Central memory CD8-positive, alpha-beta T cell (primary cell): Measurements from ENCODE around the gene TMEM131L.
A peak's percentile ranks its signal among the peaks of the same experiment; 100 is the strongest.
"Not testable (repeated sequence)": the region's sequence is repeated elsewhere in the genome, so short reads cannot be mapped to it uniquely, and the experiment has no call there.

Experiments
- ATAC-seq: fragments of 150-1000 bp; cut with Tn5 transposase; replicated peaks from 2 replicates; pipeline ENCODE4 v1.10.0; 2022; ENCODE audit warnings: mild to moderate bottlenecking, moderate FRiP score, moderate number of reproducible peaks; ENCODE audit not compliant: poor library complexity, severe bottlenecking; ENCODE audit errors: extremely low read depth
- DNase-seq, 2 donors: peaks; one replicate each; pipeline ENCODE4 v3.0.0; 2021; ENCODE audit warnings: low spot score in 2 of 2
- H3K27ac Mint-ChIP-seq: one replicate; pipeline ENCODE4 v1.8.0; 2022; ENCODE audit warnings: low read depth, mild to moderate bottlenecking, moderate library complexity, mixed read lengths
- H3K27me3 Mint-ChIP-seq: one replicate; pipeline ENCODE4 v1.8.0; 2022; ENCODE audit warnings: mixed read lengths
- H3K36me3 Mint-ChIP-seq: one replicate; pipeline ENCODE4 v1.8.0; 2022; ENCODE audit warnings: mild to moderate bottlenecking, moderate library complexity, mixed read lengths; ENCODE audit not compliant: insufficient read depth
- H3K4me1 Mint-ChIP-seq: one replicate; pipeline ENCODE4 v1.8.0; 2022; ENCODE audit warnings: mixed read lengths
- H3K4me3 Mint-ChIP-seq: one replicate; pipeline ENCODE4 v1.8.0; 2022; ENCODE audit warnings: mild to moderate bottlenecking, moderate library complexity, mixed read lengths
- H3K9me3 Mint-ChIP-seq: one replicate; pipeline ENCODE4 v1.8.0; 2022; ENCODE audit warnings: mixed read lengths

TMEM131L gene, protein sequence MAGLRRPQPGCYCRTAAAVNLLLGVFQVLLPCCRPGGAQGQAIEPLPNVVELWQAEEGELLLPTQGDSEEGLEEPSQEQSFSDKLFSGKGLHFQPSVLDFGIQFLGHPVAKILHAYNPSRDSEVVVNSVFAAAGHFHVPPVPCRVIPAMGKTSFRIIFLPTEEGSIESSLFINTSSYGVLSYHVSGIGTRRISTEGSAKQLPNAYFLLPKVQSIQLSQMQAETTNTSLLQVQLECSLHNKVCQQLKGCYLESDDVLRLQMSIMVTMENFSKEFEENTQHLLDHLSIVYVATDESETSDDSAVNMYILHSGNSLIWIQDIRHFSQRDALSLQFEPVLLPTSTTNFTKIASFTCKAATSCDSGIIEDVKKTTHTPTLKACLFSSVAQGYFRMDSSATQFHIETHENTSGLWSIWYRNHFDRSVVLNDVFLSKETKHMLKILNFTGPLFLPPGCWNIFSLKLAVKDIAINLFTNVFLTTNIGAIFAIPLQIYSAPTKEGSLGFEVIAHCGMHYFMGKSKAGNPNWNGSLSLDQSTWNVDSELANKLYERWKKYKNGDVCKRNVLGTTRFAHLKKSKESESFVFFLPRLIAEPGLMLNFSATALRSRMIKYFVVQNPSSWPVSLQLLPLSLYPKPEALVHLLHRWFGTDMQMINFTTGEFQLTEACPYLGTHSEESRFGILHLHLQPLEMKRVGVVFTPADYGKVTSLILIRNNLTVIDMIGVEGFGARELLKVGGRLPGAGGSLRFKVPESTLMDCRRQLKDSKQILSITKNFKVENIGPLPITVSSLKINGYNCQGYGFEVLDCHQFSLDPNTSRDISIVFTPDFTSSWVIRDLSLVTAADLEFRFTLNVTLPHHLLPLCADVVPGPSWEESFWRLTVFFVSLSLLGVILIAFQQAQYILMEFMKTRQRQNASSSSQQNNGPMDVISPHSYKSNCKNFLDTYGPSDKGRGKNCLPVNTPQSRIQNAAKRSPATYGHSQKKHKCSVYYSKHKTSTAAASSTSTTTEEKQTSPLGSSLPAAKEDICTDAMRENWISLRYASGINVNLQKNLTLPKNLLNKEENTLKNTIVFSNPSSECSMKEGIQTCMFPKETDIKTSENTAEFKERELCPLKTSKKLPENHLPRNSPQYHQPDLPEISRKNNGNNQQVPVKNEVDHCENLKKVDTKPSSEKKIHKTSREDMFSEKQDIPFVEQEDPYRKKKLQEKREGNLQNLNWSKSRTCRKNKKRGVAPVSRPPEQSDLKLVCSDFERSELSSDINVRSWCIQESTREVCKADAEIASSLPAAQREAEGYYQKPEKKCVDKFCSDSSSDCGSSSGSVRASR (N-terminal part only)

DNA sequence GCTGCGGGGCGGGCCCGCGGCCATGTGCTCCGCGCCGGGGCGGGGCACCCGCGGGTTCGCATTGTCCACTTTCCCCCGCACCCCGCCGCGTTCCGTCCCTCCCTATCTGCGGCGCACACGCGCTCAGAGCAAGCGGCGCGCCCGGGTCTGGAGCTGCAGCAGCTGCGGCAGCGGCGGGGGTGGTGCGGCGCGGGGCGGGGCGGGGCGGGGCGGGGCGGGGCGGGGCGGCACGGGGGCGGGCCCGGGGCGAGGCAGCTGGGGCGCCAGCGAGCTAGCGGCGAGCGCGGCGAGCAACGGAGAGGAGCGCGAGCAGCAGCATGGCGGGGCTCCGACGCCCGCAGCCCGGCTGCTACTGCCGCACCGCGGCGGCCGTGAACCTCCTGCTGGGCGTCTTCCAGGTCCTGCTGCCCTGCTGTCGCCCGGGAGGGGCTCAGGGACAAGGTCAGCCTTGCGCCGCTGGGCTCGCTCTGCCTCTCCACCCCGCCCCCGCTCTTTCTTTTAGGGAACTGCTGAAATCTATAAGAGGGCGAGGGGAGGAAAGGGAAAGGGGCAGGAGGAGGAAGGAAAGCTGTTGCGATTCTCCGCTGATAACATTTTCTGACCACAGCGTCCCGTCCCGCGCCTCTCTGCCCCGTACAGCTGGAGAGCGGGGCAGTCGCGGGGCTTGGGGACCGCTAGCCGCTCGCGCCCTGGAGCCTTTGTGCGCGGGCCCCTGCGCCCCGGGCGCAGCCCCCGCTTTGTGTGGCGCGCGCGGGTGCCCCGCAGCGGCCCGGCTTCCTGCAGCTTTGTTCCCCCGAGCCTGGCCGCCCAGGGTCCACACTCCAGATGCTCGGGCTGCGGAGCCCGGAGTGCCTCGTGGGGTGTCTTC lies at the start of gene TMEM131L:
TMEM131L (plus strand) TSS at position 280 of the 868 bp plus-strand sequence; CDS start at position 318, 38 bp downstream.
- ATAC-seq (peak; percentile 75), DNase-seq (peak; percentile 39 to 40)
- Mint-ChIP-seq H3K9me3 (no peaks in the 10 kb centered on the region), H3K27me3 (no peaks in the 10 kb centered on the region), H3K36me3 (peaks cover 13% of the 10 kb centered on the region), H3K27ac (peak within 1 kb of the TSS; percentile 98), H3K4me1 (peaks cover 46% of the 10 kb centered on the region), H3K4me3 (peak within 1 kb of the TSS; percentile 96)

DNA sequence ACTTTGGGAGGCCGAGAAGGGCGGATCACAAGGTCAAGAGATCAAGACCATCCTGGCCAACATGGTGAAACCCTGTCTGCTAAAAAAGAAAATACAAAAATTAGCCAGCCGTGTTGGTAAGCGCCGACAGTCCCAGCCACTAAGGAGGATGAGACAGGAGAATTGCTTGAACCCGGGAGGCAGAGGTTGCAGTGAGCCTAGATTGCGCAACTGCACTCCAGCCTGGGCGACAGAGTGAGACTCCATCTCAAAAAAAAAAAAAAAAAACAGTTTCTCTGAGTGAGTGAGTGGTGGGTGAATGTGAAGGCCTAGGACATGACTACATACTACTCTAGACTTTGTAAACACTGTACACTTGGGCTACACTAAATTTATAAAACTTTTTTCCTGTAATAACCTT lies 49.7 kb upstream of the TMEM131L start:
- H3K27ac Mint-ChIP-seq, H3K4me1 Mint-ChIP-seq, H3K27me3 Mint-ChIP-seq, DNase-seq, H3K36me3 Mint-ChIP-seq, H3K9me3 Mint-ChIP-seq, ATAC-seq, H3K4me3 Mint-ChIP-seq: not testable (repeated sequence)

DNA sequence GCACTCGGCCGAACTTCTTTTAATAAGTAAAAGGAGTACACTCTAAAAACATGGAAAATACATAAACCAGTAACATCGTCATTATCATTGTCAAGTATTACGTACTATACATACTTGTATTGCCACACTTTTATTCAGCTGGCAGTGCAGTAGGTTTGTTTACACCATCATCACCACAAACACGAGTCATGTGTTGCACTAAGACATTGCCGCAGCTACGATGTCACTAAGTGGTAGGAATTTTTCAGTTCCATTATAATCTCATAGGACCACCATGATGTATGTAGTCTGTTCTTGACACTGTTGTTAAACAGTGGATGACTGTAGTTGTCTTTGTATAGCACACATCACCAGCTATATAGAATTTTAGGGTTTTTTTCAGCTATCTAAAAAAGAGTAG lies 48.0 kb upstream of the TMEM131L start:
- H3K4me3 Mint-ChIP-seq: no peak overlapping the region
- ATAC-seq (no peak), DNase-seq (no peak)
- H3K4me1 Mint-ChIP-seq: no peaks in the 10 kb centered on the region
- H3K9me3 Mint-ChIP-seq: no peaks in the 10 kb centered on the region
- H3K36me3 Mint-ChIP-seq: no peaks in the 10 kb centered on the region
- no peaks in the 10 kb centered on the region for H3K27me3 Mint-ChIP-seq
- no peak overlapping the region for H3K27ac Mint-ChIP-seq

DNA sequence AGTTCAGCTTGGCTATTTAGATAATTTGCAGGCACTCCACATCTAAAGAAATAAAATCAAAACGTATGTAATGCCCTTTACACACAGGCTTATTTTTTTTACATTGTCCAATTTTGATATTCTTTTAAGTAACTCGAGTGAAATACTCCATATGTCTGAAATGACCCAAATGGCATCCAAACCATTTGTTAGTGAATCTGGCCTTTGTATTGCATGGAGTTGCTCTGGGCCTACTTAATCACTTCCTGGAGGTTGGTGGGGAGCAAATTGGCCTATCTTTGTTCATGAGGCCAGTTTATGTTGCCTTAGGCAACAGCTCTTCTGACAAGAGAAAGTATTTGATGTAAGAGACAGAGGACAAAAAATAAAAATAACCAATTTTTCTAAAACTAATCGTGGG lies 47.6 kb upstream of the TMEM131L start:
- Mint-ChIP-seq H3K4me1 (no peaks in the 10 kb centered on the region), H3K27ac (no peak overlapping the region)

DNA sequence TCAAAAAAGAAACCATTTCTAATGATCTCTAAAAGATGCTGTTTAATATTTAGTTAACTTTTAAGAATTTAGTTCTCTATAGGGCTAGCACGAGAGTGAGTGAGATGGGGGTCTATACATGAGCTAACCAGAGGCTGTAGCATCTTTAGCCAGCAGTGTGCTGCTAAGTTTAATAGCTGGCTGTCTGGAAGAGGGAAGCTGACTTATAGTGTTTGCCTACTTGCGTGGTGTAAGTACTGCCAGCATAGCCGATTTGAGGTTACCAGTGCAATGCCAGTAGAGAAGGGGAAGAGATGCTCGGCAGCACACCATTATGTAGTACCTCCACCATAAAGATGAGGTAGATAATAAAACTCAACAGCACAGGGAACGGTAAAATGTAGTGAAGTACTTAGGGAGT lies 47.1 kb upstream of the TMEM131L start:
- no peak overlapping the region for H3K4me3 Mint-ChIP-seq
- no peaks in the 10 kb centered on the region for H3K4me1 Mint-ChIP-seq
- H3K27me3 Mint-ChIP-seq: no peaks in the 10 kb centered on the region
- no peaks in the 10 kb centered on the region for H3K9me3 Mint-ChIP-seq
- DNase-seq: no peak
- ATAC-seq: no peak
- no peaks in the 10 kb centered on the region for H3K36me3 Mint-ChIP-seq
- no peak overlapping the region for H3K27ac Mint-ChIP-seq

More for the DNA sequence above, 47.6 kb upstream of the TMEM131L start:
- DNase-seq: no peak
- H3K9me3 Mint-ChIP-seq: no peaks in the 10 kb centered on the region
- no peak overlapping the region for H3K4me3 Mint-ChIP-seq
- ATAC-seq: no peak
- H3K27me3 Mint-ChIP-seq: no peaks in the 10 kb centered on the region
- no peaks in the 10 kb centered on the region for H3K36me3 Mint-ChIP-seq

DNA sequence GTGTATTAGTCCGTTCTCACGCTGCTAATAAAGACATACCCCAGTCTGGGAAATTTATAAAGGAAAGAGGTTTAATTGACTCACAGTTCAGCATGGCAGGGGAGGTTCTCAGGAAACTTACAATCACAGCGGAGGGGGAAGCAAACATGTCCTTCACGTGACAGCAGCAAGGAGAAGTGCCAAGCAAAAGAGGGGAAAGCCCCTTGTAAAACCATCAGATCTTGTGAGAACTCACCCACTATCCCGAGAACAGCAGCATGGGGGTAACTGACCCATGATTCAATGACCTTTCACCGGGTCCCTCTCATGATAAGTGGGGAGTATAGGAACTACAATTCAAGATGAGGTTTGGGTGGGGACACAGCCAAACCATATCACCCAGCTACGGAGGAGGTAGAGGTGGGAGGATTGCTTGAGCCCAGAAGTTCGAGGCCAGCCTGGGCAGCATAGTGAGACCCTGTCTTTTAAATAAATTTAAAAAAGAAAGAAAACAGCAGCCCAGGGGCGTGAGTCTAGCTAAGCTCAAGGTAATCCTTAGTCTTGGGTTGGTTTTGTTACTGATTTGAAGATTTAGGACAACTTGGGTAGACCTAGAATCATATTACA lies 46.4 kb upstream of the TMEM131L start:
- H3K36me3 Mint-ChIP-seq: no peaks in the 10 kb centered on the region
- no peak for ATAC-seq
- H3K27ac Mint-ChIP-seq: no peak overlapping the region
- no peak for DNase-seq
- H3K4me3 Mint-ChIP-seq: no peak overlapping the region
- H3K4me1 Mint-ChIP-seq: no peaks in the 10 kb centered on the region
- no peaks in the 10 kb centered on the region for H3K9me3 Mint-ChIP-seq
- no peaks in the 10 kb centered on the region for H3K27me3 Mint-ChIP-seq

DNA sequence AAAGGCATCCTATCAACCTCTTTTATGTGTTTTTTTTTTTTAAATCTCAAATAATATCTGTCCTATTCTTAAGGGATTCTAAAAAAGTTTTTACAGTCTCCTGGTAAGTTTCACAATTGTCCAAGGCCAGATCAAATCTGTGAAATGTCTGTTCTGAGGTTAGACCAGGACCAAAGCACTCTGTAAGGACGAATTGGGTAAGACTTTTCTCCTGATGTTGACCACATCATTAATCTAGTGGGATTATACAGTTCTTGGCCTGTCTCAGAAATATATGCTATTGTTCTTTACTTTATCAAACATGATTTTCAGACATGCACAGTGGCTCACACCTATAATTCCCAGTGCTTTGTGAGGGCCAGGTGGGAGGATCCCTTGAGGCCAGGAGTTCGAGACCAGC lies 45.8 kb upstream of the TMEM131L start:
- ATAC-seq: no peak
- DNase-seq: no peak
- no peaks in the 10 kb centered on the region for H3K27me3 Mint-ChIP-seq
- no peaks in the 10 kb centered on the region for H3K9me3 Mint-ChIP-seq
- no peak overlapping the region for H3K4me3 Mint-ChIP-seq
- H3K27ac Mint-ChIP-seq: no peak overlapping the region
- no peaks in the 10 kb centered on the region for H3K36me3 Mint-ChIP-seq
- H3K4me1 Mint-ChIP-seq: no peaks in the 10 kb centered on the region

DNA sequence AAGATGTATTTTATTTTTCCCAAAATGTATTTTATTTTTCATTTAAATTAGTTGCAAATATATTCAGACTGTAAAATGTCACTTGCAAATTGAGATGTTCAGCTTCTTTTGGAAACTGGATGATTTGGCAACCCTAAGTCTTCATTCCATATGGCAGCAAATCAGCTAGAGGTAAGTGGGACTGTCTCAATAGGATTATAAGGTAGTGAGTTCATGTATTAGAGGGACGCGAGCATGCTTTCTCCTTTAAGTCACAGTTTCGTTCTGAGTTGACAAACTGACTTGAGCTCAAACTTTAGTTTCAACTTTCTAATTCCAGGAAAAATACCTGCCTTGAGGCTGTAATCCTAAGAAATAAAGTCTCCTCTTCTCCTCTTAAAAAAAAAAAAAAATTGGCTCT lies 44.2 kb upstream of the TMEM131L start:
- no peak for DNase-seq
- Mint-ChIP-seq H3K27me3 (no peaks in the 10 kb centered on the region), H3K27ac (no peak overlapping the region), H3K36me3 (no peaks in the 10 kb centered on the region), H3K4me3 (no peak overlapping the region), H3K9me3 (no peaks in the 10 kb centered on the region), H3K4me1 (no peaks in the 10 kb centered on the region)
- no peak for ATAC-seq

DNA sequence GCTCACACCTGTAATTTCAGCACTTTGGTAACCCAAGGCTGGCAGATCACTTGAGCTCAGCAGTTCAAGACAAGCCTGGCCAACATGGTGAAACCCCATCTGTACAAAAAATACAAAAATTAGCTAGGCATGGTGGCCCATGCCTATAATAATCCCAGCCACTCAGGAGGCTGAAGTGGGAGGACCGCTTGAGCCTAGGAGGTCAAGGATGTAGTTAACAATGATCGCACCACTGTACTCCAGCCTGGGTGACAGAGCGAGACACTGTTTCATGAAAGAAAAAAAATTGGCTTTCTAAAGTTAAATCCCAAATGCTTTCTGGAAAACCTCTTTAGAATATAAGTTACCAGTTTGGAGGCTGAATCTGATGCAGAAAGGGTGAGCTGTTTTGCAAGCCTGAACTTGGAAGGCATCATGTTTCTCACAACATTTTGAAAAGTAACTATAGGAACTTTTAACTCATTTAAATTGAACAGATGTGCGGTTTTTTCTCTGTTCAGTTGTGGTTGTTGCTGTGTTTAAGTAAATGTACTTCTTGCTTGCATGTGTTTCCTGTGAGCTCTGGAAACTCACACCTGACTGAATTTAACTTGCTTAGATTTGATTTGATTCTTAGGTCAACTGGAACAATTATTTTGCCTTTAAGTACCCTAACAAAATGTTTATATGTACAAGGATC lies 39.8 kb upstream of the TMEM131L start:
- Mint-ChIP-seq H3K9me3 (no peaks in the 10 kb centered on the region), H3K4me1 (peaks cover 14% of the 10 kb centered on the region), H3K36me3 (no peaks in the 10 kb centered on the region), H3K27ac (no peak overlapping the region), H3K27me3 (no peaks in the 10 kb centered on the region), H3K4me3 (no peak overlapping the region)
- peak; percentile 64 for ATAC-seq
- DNase-seq: no peak

DNA sequence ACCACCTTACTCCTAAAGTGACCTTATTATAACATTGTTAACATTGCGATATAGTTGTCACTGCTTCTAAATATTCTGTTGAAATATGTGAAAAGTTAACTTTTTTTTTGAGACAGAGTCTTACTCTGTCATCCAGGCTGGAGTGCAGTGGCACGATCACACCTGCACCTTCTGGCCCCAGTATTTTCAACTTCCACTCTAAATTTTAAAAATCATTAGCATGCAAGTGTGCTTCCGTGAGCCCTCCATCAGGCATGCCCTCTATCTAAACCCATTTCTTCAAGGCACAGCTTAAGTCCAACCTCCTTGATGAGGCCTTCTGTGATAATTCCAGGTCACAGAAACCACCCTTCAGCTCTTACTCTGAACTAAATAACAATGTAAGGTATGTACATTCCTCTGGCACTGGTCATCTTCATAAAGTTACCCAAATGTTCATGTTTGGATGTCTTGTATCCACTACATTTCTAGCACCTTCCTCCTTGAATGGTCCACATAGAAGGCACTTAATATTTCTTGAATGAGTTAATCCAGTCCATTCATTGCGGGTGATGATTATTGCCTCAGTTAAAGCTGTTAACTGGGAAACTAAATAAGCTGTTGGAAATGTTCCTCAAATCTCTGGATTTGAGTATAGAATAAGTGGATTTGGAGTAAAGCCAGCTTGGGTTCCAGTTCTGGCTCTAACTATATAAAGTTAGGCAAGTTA lies 38.6 kb upstream of the TMEM131L start:
- H3K36me3 Mint-ChIP-seq: no peaks in the 10 kb centered on the region
- H3K9me3 Mint-ChIP-seq: no peaks in the 10 kb centered on the region
- no peak for ATAC-seq
- peaks cover 14% of the 10 kb centered on the region for H3K4me1 Mint-ChIP-seq
- DNase-seq: no peak
- no peak overlapping the region for H3K27ac Mint-ChIP-seq
- no peaks in the 10 kb centered on the region for H3K27me3 Mint-ChIP-seq
- H3K4me3 Mint-ChIP-seq: no peak overlapping the region
